IMR-90 (cell line): ENCODE results near the gene TIMM10. TPM values are rescaled to one million over a fixed set of nuclear protein-coding genes. Genes with fewer than 3 reads are reported as not detected.

ENCODE experiments used
- ATAC-seq: fragments of 200-7000 bp; cut with Tn5 transposase; 2 replicates; pipeline ENCODE4 v1.9.1; 2020; ENCODE audit warnings: low read depth, mild to moderate bottlenecking, moderate library complexity
- BruUV-seq: library from RNA; stranded (reverse); fragments of 400-500 nt; replicated peaks from 2 replicates; lab custom pipeline; 2021; lab: Mats Ljungman, UMichigan
- CTCF ChIA-PET: fragments of 300-600 bp; formaldehyde crosslinking; extraction: SDS; loops from one replicate; lab custom pipeline; 2021; ENCODE audit warnings: antibody characterized with exemption; lab: Yijun Ruan, JAX
- POLR2A ChIA-PET: fragments of 300-600 bp; sonication (Branson Sonifier 250); formaldehyde crosslinking; loops from one replicate; lab custom pipeline; 2022; ENCODE audit warnings: antibody characterized with exemption; ENCODE audit not compliant: unreplicated experiment; lab: Charles Lee
- DNase-seq: peaks from one replicate; pipeline ENCODE4 v3.0.0; 2013
- H2AFZ ChIP-seq: replicated peaks from 2 replicates; pipeline ENCODE3; 2013; ENCODE audit warnings: low read length, mild to moderate bottlenecking; ENCODE audit not compliant: poor library complexity
- H2AK5ac ChIP-seq: 2 replicates; pipeline ENCODE4 v1.6.1; 2013; ENCODE audit warnings: low read depth, low read length, inconsistent platforms
- H2AK9ac ChIP-seq: replicated peaks from 2 replicates; pipeline ENCODE3; 2013; ENCODE audit warnings: mild to moderate bottlenecking, low read depth, low read length, moderate library complexity; ENCODE audit not compliant: poor library complexity
- H2BK120ac ChIP-seq: 2 replicates; pipeline ENCODE4 v1.6.1; 2013; ENCODE audit warnings: low read depth, low read length, inconsistent platforms
- H2BK15ac ChIP-seq: 3 replicates; pipeline ENCODE4 v1.6.1; 2013; ENCODE audit warnings: low read depth, low read length, inconsistent platforms
- H2BK20ac ChIP-seq: 2 replicates; pipeline ENCODE4 v1.6.1; 2013; ENCODE audit warnings: low read depth, mild to moderate bottlenecking, inconsistent platforms, low read length, moderate library complexity
- H2BK5ac ChIP-seq: 2 replicates; pipeline ENCODE4 v1.6.1; 2013; ENCODE audit warnings: mild to moderate bottlenecking, low read depth, low read length, inconsistent platforms; ENCODE audit not compliant: poor library complexity, severe bottlenecking
- H3K14ac ChIP-seq: replicated peaks from 2 replicates; pipeline ENCODE4 v1.6.1; 2013; ENCODE audit warnings: low read depth, low read length, inconsistent platforms
- H3K18ac ChIP-seq: 2 replicates; pipeline ENCODE4 v1.6.1; 2013; ENCODE audit warnings: low read depth, low read length, control low read depth
- H3K23ac ChIP-seq: 2 replicates; pipeline ENCODE4 v1.6.1; 2013; ENCODE audit warnings: low read depth, low read length, inconsistent platforms
- H3K27ac ChIP-seq: 2 replicates; pipeline ENCODE4 v1.5.1; 2013; ENCODE audit warnings: mild to moderate bottlenecking, control low read depth, low read length; ENCODE audit not compliant: insufficient read depth
- H3K27me3 ChIP-seq: 2 replicates; pipeline ENCODE4 v1.6.1; 2013; ENCODE audit warnings: low read length; ENCODE audit not compliant: control insufficient read depth, insufficient read depth
- H3K36me3 ChIP-seq: 2 replicates; pipeline ENCODE4 v1.6.1; 2013; ENCODE audit warnings: low read length, mixed read lengths; ENCODE audit not compliant: control insufficient read depth, insufficient read depth
- H3K4ac ChIP-seq: 2 replicates; pipeline ENCODE4 v1.6.1; 2013; ENCODE audit warnings: low read depth, low read length, inconsistent platforms
- H3K4me1 ChIP-seq: 2 replicates; pipeline ENCODE4 v1.6.1; 2013; ENCODE audit warnings: low read length, mixed read lengths; ENCODE audit not compliant: control insufficient read depth, insufficient read depth
- H3K4me2 ChIP-seq: 2 replicates; pipeline ENCODE4 v1.6.1; 2013; ENCODE audit warnings: low read depth, mild to moderate bottlenecking, control low read depth, low read length, moderate library complexity
- H3K4me3 ChIP-seq: 2 replicates; pipeline ENCODE4 v1.5.1; 2013; ENCODE audit warnings: low read depth, mild to moderate bottlenecking, control low read depth, low read length, moderate library complexity; ENCODE audit not compliant: insufficient read depth
- H3K56ac ChIP-seq: 2 replicates; pipeline ENCODE4 v1.6.1; 2013; ENCODE audit warnings: low read length, inconsistent platforms; ENCODE audit not compliant: insufficient read depth; ENCODE audit errors: extremely low read depth
- H3K79me1 ChIP-seq, 2 experiments: 2 replicates each; pipeline ENCODE4 v1.6.1; 2013; ENCODE audit warnings: low read length in 2 of 2, inconsistent platforms in 1 of 2, low read depth in 1 of 2
- H3K9ac ChIP-seq: 2 replicates; pipeline ENCODE4 v1.6.1; 2013; ENCODE audit warnings: low read depth, low read length, control low read depth
- H3K9me1 ChIP-seq: 2 replicates; pipeline ENCODE4 v1.6.1; 2013; ENCODE audit warnings: low read length, inconsistent platforms; ENCODE audit not compliant: insufficient read depth
- H3K9me3 ChIP-seq: 2 replicates; pipeline ENCODE4 v1.6.1; 2013; ENCODE audit warnings: low read length; ENCODE audit not compliant: control insufficient read depth, insufficient read depth
- H4K20me1 ChIP-seq: 2 replicates; pipeline ENCODE4 v1.6.1; 2013; ENCODE audit warnings: low read length, inconsistent platforms; ENCODE audit not compliant: insufficient read depth
- H4K5ac ChIP-seq: 2 replicates; pipeline ENCODE4 v1.6.1; 2013; ENCODE audit warnings: mild to moderate bottlenecking, low read depth, low read length, control low read depth
- H4K8ac ChIP-seq, 2 experiments: 2 replicates each; pipeline ENCODE4 v1.6.1; 2013; ENCODE audit warnings: low read depth in 2 of 2, low read length in 2 of 2, control low read depth in 1 of 2, inconsistent platforms in 1 of 2
- H4K91ac ChIP-seq: 2 replicates; pipeline ENCODE4 v1.6.1; 2013; ENCODE audit warnings: low read depth, low read length, inconsistent platforms; ENCODE audit not compliant: insufficient read depth
- BHLHE40 ChIP-seq: fragments of 150-350 bp; IDR thresholded peaks from 2 replicates; pipeline ENCODE4 v1.6.1; 2016; ENCODE audit warnings: mild to moderate bottlenecking, low read depth, low read length
- CEBPB ChIP-seq: IDR thresholded peaks from 2 replicates; pipeline ENCODE4 v1.6.1; 2012; ENCODE audit warnings: low read depth, low read length, improper control_type of control experiment
- CHD1 ChIP-seq: IDR thresholded peaks from 2 replicates; pipeline ENCODE4 v1.6.1; 2012; ENCODE audit warnings: low read depth, low read length, improper control_type of control experiment
- MAFK ChIP-seq: IDR thresholded peaks from 2 replicates; pipeline ENCODE4 v1.6.1; 2012; ENCODE audit warnings: low read depth, low read length, improper control_type of control experiment
- MXI1 ChIP-seq: IDR thresholded peaks from 2 replicates; pipeline ENCODE4 v1.6.1; 2012; ENCODE audit warnings: low read depth, mild to moderate bottlenecking, low read length, moderate library complexity, borderline replicate concordance
- NFE2L2 ChIP-seq: fragments of 150-350 bp; IDR thresholded peaks from 2 replicates; pipeline ENCODE4 v1.6.1; 2016; ENCODE audit warnings: low read depth, mild to moderate bottlenecking, low read length
- POLR2A ChIP-seq: IDR thresholded peaks from 2 replicates; pipeline ENCODE4 v1.6.1; 2012; ENCODE audit warnings: mild to moderate bottlenecking, low read depth, low read length
- RAD21 ChIP-seq: IDR thresholded peaks from 2 replicates; pipeline ENCODE4 v1.6.1; 2012; ENCODE audit warnings: low read length, improper control_type of control experiment
- RCOR1 ChIP-seq: IDR thresholded peaks from 2 replicates; pipeline ENCODE4 v1.6.1; 2012; ENCODE audit warnings: mild to moderate bottlenecking, low read length, improper control_type of control experiment; ENCODE audit not compliant: insufficient replicate concordance
- USF2 ChIP-seq: fragments of 150-350 bp; IDR thresholded peaks from 2 replicates; pipeline ENCODE4 v1.6.1; 2017; ENCODE audit warnings: mild to moderate bottlenecking, antibody characterized with exemption, low read length, low read depth
- WGBS, 2 experiments: methylation state at CpG; one replicate each; pipeline versions ENCODE4 v1.1.5 to v1.1.7; 2013; ENCODE audit warnings: missing lambda C conversion rate in 2 of 2; ENCODE audit not compliant: insufficient read length in 1 of 2; ENCODE audit errors: extremely low coverage in 2 of 2; 5-methylcytosine and 5-hydroxymethylcytosine counted together
- dilution Hi-C: fragments of 300-500 bp; cut with HindIII; formaldehyde crosslinking; loops from one replicate; pipeline ENCODE4 v1.14.3; 2018; ENCODE audit warnings: low sequenced_read_pairs; ENCODE audit not compliant: unreplicated experiment
- in situ Hi-C: fragments of 300-500 bp; cut with MboI; formaldehyde crosslinking; loops from 3 replicates; pipeline ENCODE4 v1.14.3; 2019; ENCODE audit warnings: low sequenced_read_pairs, inconsistent platforms, mixed read lengths
- intact Hi-C: fragments of 100-400 bp; cut with micrococcal nuclease; formaldehyde crosslinking; loops from 2 replicates; pipeline ENCODE4 v1.10.0; 2022
- polyA plus RNA-seq, 3 experiments: library from polyadenylated mRNA; depleted of rRNA; stranded (reverse); fragments of >200 nt; gene quantifications; 2 replicates each; pipeline ENCODE4 v1.2.3, GENCODE V29; 2012; ENCODE audit warnings: low replicate concordance in 1 of 3
- total RNA-seq: library from RNA; depleted of rRNA; stranded (reverse); fragments of >200 nt; gene quantifications from 2 replicates; pipeline ENCODE4 v1.2.3, GENCODE V29; 2012
- TF ChIP-seq, protein P1 (sequence below): fragments of 150-350 bp; IDR thresholded peaks from 2 replicates; pipeline ENCODE4 v1.6.1; 2016; ENCODE audit warnings: low read depth, mild to moderate bottlenecking, low read length, moderate library complexity, borderline replicate concordance

TIMM10 gene
- total and polyA plus RNA-seq, 2 of the 4 experiments (the other 2 are of a cell fraction): 96.8 to 135 TPM

DNA sequence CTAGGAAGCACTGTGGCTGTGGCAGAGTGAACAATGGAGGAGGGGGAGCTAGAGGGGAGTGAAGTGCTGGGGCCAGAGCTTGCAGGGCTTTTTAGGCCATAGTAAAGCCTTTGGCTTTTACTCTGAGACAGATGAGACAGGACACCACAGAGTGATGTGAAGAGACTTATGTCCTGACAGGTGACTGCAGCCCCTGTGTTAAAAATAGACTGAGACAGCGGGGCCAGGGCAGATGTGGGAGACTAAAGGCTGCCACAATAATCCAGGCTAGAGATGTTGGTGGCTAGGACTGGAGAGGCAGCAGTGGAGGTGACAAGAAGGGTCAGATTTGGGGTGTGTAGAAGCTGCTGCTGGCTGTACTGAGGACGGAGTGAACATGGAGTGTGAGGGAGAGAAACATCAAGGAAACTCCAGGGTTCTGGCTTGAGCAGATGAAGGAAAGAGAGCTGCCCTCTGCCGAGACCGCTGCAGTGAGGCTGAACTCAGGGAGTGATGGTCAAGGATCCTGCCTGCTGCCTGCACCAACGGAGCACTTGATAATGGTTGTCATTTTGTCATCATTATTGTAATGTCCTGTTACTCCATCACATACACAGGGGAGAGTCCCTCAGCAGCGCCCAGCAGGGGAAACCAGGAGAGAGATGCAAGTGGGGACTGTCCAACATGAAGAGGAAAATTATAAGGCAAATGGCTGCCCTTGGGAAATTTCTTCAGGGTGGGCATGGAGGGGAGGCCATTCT lies 42.5 kb downstream of the TIMM10 start:
- Histone ChIP-seq H3K79me1 (no peaks in the 10 kb centered on the region), H3K4me2 (no peak overlapping the region), H4K20me1 (no peaks in the 10 kb centered on the region; the same call in 1 of the 2 replicates), H3K18ac (no peak overlapping the region), H2BK20ac (no peak overlapping the region), H3K27me3 (peaks cover 5% of the 10 kb centered on the region; the same call in 1 of the 2 replicates), H3K9me1 (no peaks in the 10 kb centered on the region; the same call in 1 of the 2 replicates), H4K91ac (no peak overlapping the region), H2AK9ac (no peak overlapping the region), H2BK120ac (no peak overlapping the region), H3K36me3 (peaks cover 37% of the 10 kb centered on the region), H3K56ac (no peak overlapping the region), H2BK5ac (no peak overlapping the region), H4K5ac (no peak overlapping the region), H2BK15ac (no peak overlapping the region), H3K23ac (no peak overlapping the region), H4K8ac (no peak overlapping the region), H3K4ac (no peak overlapping the region), H3K9me3 (no peaks in the 10 kb centered on the region), H3K4me1 (no peaks in the 10 kb centered on the region), H2AFZ (no peak overlapping the region), H3K14ac (no peak overlapping the region), H3K9ac (no peak overlapping the region), H3K27ac (no peak overlapping the region), H3K4me3 (no peak overlapping the region), H2AK5ac (no peak overlapping the region)
- DNase-seq (no peak), ATAC-seq (no peak)
- CTCF ChIA-PET: no interaction called here
- BruUV-seq: no TSS peak
- intact Hi-C loops: no loop called here
- TF ChIP-seq RCOR1 (no peak), MXI1 (no peak), MAFK (no peak), CHD1 (no peak), BHLHE40 (no peak), RAD21 (no peak), CEBPB (no peak), POLR2A (no peak), NFE2L2 (no peak), USF2 (no peak)
- TF ChIP-seq, protein P1, sequence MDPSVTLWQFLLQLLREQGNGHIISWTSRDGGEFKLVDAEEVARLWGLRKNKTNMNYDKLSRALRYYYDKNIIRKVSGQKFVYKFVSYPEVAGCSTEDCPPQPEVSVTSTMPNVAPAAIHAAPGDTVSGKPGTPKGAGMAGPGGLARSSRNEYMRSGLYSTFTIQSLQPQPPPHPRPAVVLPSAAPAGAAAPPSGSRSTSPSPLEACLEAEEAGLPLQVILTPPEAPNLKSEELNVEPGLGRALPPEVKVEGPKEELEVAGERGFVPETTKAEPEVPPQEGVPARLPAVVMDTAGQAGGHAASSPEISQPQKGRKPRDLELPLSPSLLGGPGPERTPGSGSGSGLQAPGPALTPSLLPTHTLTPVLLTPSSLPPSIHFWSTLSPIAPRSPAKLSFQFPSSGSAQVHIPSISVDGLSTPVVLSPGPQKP: no peak
- dilution Hi-C loops: no loop called here
- in situ Hi-C loops: loop anchor here (25.0 kb wide), 1 partner anchor 1024 kb away; the partner anchor contains the start of gene OR5B21
- WGBS, 2 experiments: 90% methylated on average over 1 of the region's 6 CpGs; no CpG with 5 or more reads in 1 of the 2 experiments
- POLR2A ChIA-PET: no interaction called here
